H9 (cell line): ENCODE measurements around the gene HECTD1. TPM values are rescaled to one million over a fixed set of nuclear protein-coding genes. Genes with fewer than 3 reads are reported as not detected.

Source experiments
- DNase-seq: peaks from one replicate; pipeline ENCODE4 v3.0.0-alpha.2; 2017
- H2AFZ ChIP-seq: one replicate; pipeline ENCODE4 v1.6.1; 2013; ENCODE audit warnings: mild to moderate bottlenecking, low read length, control low read depth, moderate library complexity
- H2AK5ac ChIP-seq: 2 replicates; pipeline ENCODE4 v1.6.1; 2013; ENCODE audit warnings: low read length, control low read depth, mixed read lengths; ENCODE audit not compliant: insufficient read length
- H2BK120ac ChIP-seq: one replicate; pipeline ENCODE4 v1.6.1; 2013; ENCODE audit warnings: low read depth, mild to moderate bottlenecking, low read length, control low read depth, inconsistent platforms; ENCODE audit not compliant: poor library complexity, severe bottlenecking
- H2BK12ac ChIP-seq: 2 replicates; pipeline ENCODE4 v1.6.1; 2013; ENCODE audit warnings: low read length, control low read depth, mixed read lengths, low read depth; ENCODE audit not compliant: insufficient read length
- H2BK15ac ChIP-seq: 2 replicates; pipeline ENCODE4 v1.6.1; 2013; ENCODE audit warnings: low read depth, low read length, control low read depth
- H2BK20ac ChIP-seq: one replicate; pipeline ENCODE4 v1.6.1; 2013; ENCODE audit warnings: low read depth, mild to moderate bottlenecking, low read length, control low read depth, inconsistent platforms; ENCODE audit not compliant: poor library complexity, severe bottlenecking
- H2BK5ac ChIP-seq: 2 replicates; pipeline ENCODE4 v1.6.1; 2013; ENCODE audit warnings: low read length, control low read depth, mixed read lengths; ENCODE audit not compliant: insufficient read length
- H3K14ac ChIP-seq: 2 replicates; pipeline ENCODE4 v1.6.1; 2013; ENCODE audit warnings: low read length, control low read depth; ENCODE audit not compliant: insufficient read depth
- H3K18ac ChIP-seq: 2 replicates; pipeline ENCODE4 v1.6.1; 2013; ENCODE audit warnings: low read depth, mild to moderate bottlenecking, mixed read lengths, low read length, control low read depth; ENCODE audit not compliant: insufficient read length
- H3K23ac ChIP-seq: 2 replicates; pipeline ENCODE4 v1.6.1; 2013; ENCODE audit warnings: low read length, control low read depth, mixed read lengths, low read depth; ENCODE audit not compliant: insufficient read length
- H3K23me2 ChIP-seq: 2 replicates; pipeline ENCODE4 v1.6.1; 2013; ENCODE audit warnings: low read depth, mild to moderate bottlenecking, mixed read lengths, low read length, control low read depth; ENCODE audit not compliant: insufficient read length, poor library complexity, severe bottlenecking
- H3K27ac ChIP-seq: 2 replicates; pipeline ENCODE4 v1.5.1; 2013; ENCODE audit warnings: low read length, control low read depth, mixed read lengths, low read depth; ENCODE audit not compliant: insufficient read length
- H3K27me3 ChIP-seq: 2 replicates; pipeline ENCODE4 v1.6.1; 2013; ENCODE audit warnings: low read length, control low read depth, inconsistent platforms; ENCODE audit not compliant: insufficient read depth
- H3K4ac ChIP-seq: 2 replicates; pipeline ENCODE4 v1.6.1; 2013; ENCODE audit warnings: low read depth, mild to moderate bottlenecking, control low read depth, inconsistent platforms, low read length, moderate library complexity
- H3K4me1 ChIP-seq: 2 replicates; pipeline ENCODE4 v1.6.1; 2013; ENCODE audit warnings: low read length, control low read depth, inconsistent platforms; ENCODE audit not compliant: insufficient read depth
- H3K4me2 ChIP-seq: 2 replicates; pipeline ENCODE4 v1.6.1; 2013; ENCODE audit warnings: low read length, control low read depth, mixed read lengths; ENCODE audit not compliant: insufficient read length, insufficient read depth
- H3K56ac ChIP-seq: 2 replicates; pipeline ENCODE4 v1.6.1; 2013; ENCODE audit warnings: low read depth, mild to moderate bottlenecking, mixed read lengths, low read length, control low read depth; ENCODE audit not compliant: insufficient read length
- H3K79me1 ChIP-seq: 2 replicates; pipeline ENCODE4 v1.6.1; 2013; ENCODE audit warnings: low read depth, mild to moderate bottlenecking, moderate library complexity, low read length, control low read depth, inconsistent platforms; ENCODE audit not compliant: insufficient read depth, poor library complexity, severe bottlenecking
- H3K79me2 ChIP-seq: 2 replicates; pipeline ENCODE4 v1.6.1; 2013; ENCODE audit warnings: low read length, control low read depth, inconsistent platforms; ENCODE audit not compliant: insufficient read depth
- H3K9ac ChIP-seq: 2 replicates; pipeline ENCODE4 v1.6.1; 2013; ENCODE audit warnings: low read length, control low read depth, mixed read lengths; ENCODE audit not compliant: insufficient read length; ENCODE audit errors: extremely low read depth
- H3K9me3 ChIP-seq: one replicate; pipeline ENCODE4 v1.6.1; 2013; ENCODE audit warnings: low read depth, low read length, inconsistent platforms; ENCODE audit not compliant: control insufficient read depth
- H3T11ph ChIP-seq: one replicate; pipeline ENCODE4 v1.6.1; 2013; ENCODE audit warnings: mild to moderate bottlenecking, low read length, control low read depth, inconsistent platforms
- H4K20me1 ChIP-seq: one replicate; pipeline ENCODE4 v1.6.1; 2013; ENCODE audit not compliant: control insufficient read depth, insufficient read length, insufficient read depth
- H4K5ac ChIP-seq: 2 replicates; pipeline ENCODE4 v1.6.1; 2013; ENCODE audit warnings: low read depth, mild to moderate bottlenecking, mixed read lengths, low read length, control low read depth; ENCODE audit not compliant: insufficient read length
- H4K8ac ChIP-seq: replicated peaks from 2 replicates; pipeline ENCODE4 v1.6.1; 2013; ENCODE audit warnings: low read length, control low read depth, mixed read lengths, low read depth; ENCODE audit not compliant: insufficient read length
- H4K91ac ChIP-seq: 2 replicates; pipeline ENCODE4 v1.6.1; 2013; ENCODE audit warnings: low read depth, mild to moderate bottlenecking, moderate library complexity, mixed read lengths, low read length, control low read depth; ENCODE audit not compliant: insufficient read length
- H3K27ac Mint-ChIP-seq, 3 experiments: 2 replicates in 2 of 3; 3 replicates in 1 of 3; pipeline ENCODE4 v1.8.0; 2020 to 2021; ENCODE audit warnings: mixed read lengths in 3 of 3, mild to moderate bottlenecking in 1 of 3, moderate library complexity in 1 of 3
- H3K27me3 Mint-ChIP-seq: 2 replicates; pipeline ENCODE4 v1.8.0; 2021; ENCODE audit warnings: low read depth, mild to moderate bottlenecking, moderate library complexity, mixed read lengths
- H3K36me3 Mint-ChIP-seq, 3 experiments: 2 replicates in 2 of 3; 3 replicates in 1 of 3; pipeline ENCODE4 v1.8.0; 2020 to 2021; ENCODE audit warnings: low read depth in 3 of 3, mixed read lengths in 3 of 3; ENCODE audit not compliant: insufficient read depth in 1 of 3
- H3K4me1 Mint-ChIP-seq, 2 experiments: 2 replicates each; pipeline ENCODE4 v1.8.0; 2020; ENCODE audit warnings: mixed read lengths in 2 of 2
- H3K4me3 Mint-ChIP-seq, 2 experiments: 2 replicates in 1 of 2; 3 replicates in 1 of 2; pipeline ENCODE4 v1.8.0; 2020 to 2021; ENCODE audit warnings: mild to moderate bottlenecking in 2 of 2, mixed read lengths in 2 of 2, moderate library complexity in 1 of 2
- H3K9me3 Mint-ChIP-seq, 2 experiments: 2 replicates in 1 of 2; 3 replicates in 1 of 2; pipeline ENCODE4 v1.8.0; 2020; ENCODE audit warnings: mild to moderate bottlenecking in 2 of 2, mixed read lengths in 2 of 2, moderate library complexity in 1 of 2
- whole genome bisulfite sequencing: extraction: QIAGEN DNeasy Blood & Tissue Kit; methylation state at CpG from one replicate; pipeline ENCODE4 v1.1.7; 2013; ENCODE audit warnings: missing lambda C conversion rate, low lambda C conversion rate, mixed read lengths; ENCODE audit not compliant: insufficient read length; ENCODE audit errors: extremely low coverage; 5-methylcytosine and 5-hydroxymethylcytosine counted together
- total RNA-seq: library from RNA; stranded (reverse); gene quantifications from 2 replicates; pipeline ENCODE4 v1.2.1, GENCODE V29; 2021
- TF ChIP-seq, protein P1 (sequence below): fragments of 200-600 bp; sonication (generic); conservative IDR thresholded peaks from 3 replicates; pipeline ENCODE4 v1.8.0; 2021; ENCODE audit warnings: antibody characterized with exemption, mild to moderate bottlenecking

The HECTD1 gene
- total RNA-seq, 1 experiment from 2014 or later = 135 TPM

DNA sequence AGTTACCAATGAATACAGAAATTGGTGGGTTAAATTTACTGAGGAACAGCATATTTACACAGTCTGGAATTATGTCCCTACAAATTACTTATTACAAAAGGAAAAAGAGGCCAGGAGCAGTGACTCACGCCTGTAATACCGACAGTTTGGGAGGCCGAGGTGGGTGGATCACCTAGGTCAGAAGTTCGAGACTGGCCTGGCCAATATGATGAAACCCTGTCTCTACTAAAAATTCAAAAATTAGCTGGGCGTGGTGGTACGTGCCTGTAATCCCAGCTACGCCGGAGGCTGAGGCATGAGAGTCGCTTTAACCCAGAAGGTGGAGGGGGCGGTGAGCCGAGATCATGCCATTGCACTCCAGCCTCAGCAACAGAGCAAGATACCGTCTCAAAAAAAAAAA is 52.6 kb downstream of the HECTD1 start:
- Histone ChIP-seq H2BK15ac (no peak overlapping the region), H3K27ac (no peak overlapping the region), H3K79me2 (no peaks in the 10 kb centered on the region), H3K14ac (no peak overlapping the region), H3K9me3 (no peaks in the 10 kb centered on the region), H2BK5ac (no peak overlapping the region), H3K4ac (no peak overlapping the region), H3K18ac (no peak overlapping the region), H4K20me1 (no peaks in the 10 kb centered on the region), H3T11ph (no peak overlapping the region), H3K23ac (no peak overlapping the region), H3K27me3 (no peaks in the 10 kb centered on the region), H2BK20ac (no peak overlapping the region), H3K4me1 (no peaks in the 10 kb centered on the region), H3K23me2 (no peaks in the 10 kb centered on the region), H3K9ac (no peak overlapping the region), H4K8ac (no peak overlapping the region), H2BK12ac (no peak overlapping the region), H4K5ac (no peak overlapping the region), H3K56ac (no peak overlapping the region), H3K79me1 (no peaks in the 10 kb centered on the region), H4K91ac (no peak overlapping the region), H2AK5ac (no peak overlapping the region), H2AFZ (no peak overlapping the region), H3K4me2 (no peak overlapping the region), H2BK120ac (no peak overlapping the region)
- Mint-ChIP-seq H3K9me3 (no peaks in the 10 kb centered on the region), H3K4me3 (no peak overlapping the region), H3K27ac (0 out of 7 replicates have a peak overlapping the region, but pooled peaks of 1 of the 3 experiments have one; percentile 25), H3K27me3 (no peaks in the 10 kb centered on the region), H3K4me1 (no peaks in the 10 kb centered on the region), H3K36me3 (peaks cover 18 to 63% (median 52%) of the 10 kb centered on the region in 3 experiments)
- no peak for DNase-seq
- TF ChIP-seq, protein P1, sequence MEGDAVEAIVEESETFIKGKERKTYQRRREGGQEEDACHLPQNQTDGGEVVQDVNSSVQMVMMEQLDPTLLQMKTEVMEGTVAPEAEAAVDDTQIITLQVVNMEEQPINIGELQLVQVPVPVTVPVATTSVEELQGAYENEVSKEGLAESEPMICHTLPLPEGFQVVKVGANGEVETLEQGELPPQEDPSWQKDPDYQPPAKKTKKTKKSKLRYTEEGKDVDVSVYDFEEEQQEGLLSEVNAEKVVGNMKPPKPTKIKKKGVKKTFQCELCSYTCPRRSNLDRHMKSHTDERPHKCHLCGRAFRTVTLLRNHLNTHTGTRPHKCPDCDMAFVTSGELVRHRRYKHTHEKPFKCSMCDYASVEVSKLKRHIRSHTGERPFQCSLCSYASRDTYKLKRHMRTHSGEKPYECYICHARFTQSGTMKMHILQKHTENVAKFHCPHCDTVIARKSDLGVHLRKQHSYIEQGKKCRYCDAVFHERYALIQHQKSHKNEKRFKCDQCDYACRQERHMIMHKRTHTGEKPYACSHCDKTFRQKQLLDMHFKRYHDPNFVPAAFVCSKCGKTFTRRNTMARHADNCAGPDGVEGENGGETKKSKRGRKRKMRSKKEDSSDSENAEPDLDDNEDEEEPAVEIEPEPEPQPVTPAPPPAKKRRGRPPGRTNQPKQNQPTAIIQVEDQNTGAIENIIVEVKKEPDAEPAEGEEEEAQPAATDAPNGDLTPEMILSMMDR = no peak
- no CpG with 5 or more reads among the region's 12 CpGs for WGBS
